Measurements from ENCODE around the gene ZNF155. TPM values are rescaled to one million over a fixed set of nuclear protein-coding genes. Genes with fewer than 3 reads are reported as not detected.

The ZNF155 gene
- total and polyA plus RNA-seq, 2 donors (not counting 3 experiments of a cell fraction or from before 2014, with no cell fraction given) = 2.0 to 5.9 TPM

DNA sequence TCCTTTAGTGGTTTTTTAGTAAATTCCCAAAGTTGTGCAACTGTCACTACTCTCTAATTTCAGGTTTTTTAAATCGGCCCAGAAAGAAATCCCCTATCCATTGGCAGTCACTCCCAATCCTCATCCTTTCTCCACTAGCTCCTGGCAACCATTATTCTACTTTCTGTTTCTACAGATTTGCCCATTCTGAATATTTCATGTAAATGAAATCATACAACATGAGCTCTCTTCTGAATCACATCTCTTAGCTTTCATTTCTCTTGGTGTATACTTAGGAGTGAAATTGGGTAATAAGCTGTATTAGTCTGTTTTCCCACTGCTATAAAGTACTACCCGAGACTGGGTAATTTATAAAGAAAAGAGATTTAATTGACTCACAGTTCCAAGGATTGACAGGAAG is 58.2 kb downstream of the ZNF155 start:
- FAIRE-seq = no peak
- Histone ChIP-seq H3K9ac (replicated peaks; ENCODE audit: extremely low read depth, insufficient read depth, low read length) (no peak overlapping the region), H3K9me1 (replicated peaks; ENCODE audit: control insufficient read depth, extremely low read depth, insufficient read depth, low read length) (no peaks in the 10 kb centered on the region), H2AFZ (ENCODE audit: low read depth, low read length) (no peak overlapping the region), H3K27me3 (ENCODE audit: control insufficient read depth in 2 of 2, insufficient read depth in 2 of 2, low read length in 2 of 2) (peaks cover 0 to 4% of the 10 kb centered on the region in 2 experiments), H3K79me2 (ENCODE audit: control insufficient read depth, insufficient read depth, low read length) (no peaks in the 10 kb centered on the region), H3K27ac (ENCODE audit: insufficient read depth, low read depth, low read length) (no peak overlapping the region), H3K36me3 (ENCODE audit: control insufficient read depth in 2 of 2, extremely low read depth in 1 of 2, insufficient read depth in 2 of 2, low read length in 2 of 2) (no peaks in the 10 kb centered on the region), H4K20me1 (replicated peaks; ENCODE audit: control insufficient read depth, extremely low read depth, insufficient read depth, low read length) (no peaks in the 10 kb centered on the region), H3K4me3 (replicated peaks in 1 of 3; ENCODE audit: insufficient read depth in 1 of 3, low read depth in 1 of 3, low read length in 3 of 3) (no peak overlapping the region), H3K4me1 (ENCODE audit: control insufficient read depth, extremely low read depth, insufficient read depth, low read length) (no peaks in the 10 kb centered on the region), H3K9me3 (replicated peaks; ENCODE audit: control insufficient read depth, insufficient read depth, low read length) (no peaks in the 10 kb centered on the region), H3K4me2 (ENCODE audit: insufficient read depth, low read length) (no peak overlapping the region)
- ChIA-PET CTCF (no interaction called here), POLR2A (no interaction called here)
- dilution Hi-C loops (cut with MboI; ENCODE audit: extremely low pct_ligation_motif_present, low sequenced_read_pairs) (no loop called here), intact Hi-C loops (cut with micrococcal nuclease) (no loop called here)
- DNase-seq (ENCODE audit: low read depth, low spot score) = no peak
- BruUV-seq (replicated peaks) = no TSS peak
- TF ChIP-seq EZH2 (IDR thresholded peaks at IDR 0.05; ENCODE audit: borderline replicate concordance, low read depth, low read length, severe bottlenecking) (no peak), GATA2 (IDR thresholded peaks at IDR 0.05; ENCODE audit: insufficient read depth, insufficient read length, low read depth, low read length) (no peak), POLR2AphosphoS5 (IDR thresholded peaks at IDR 0.05; ENCODE audit: insufficient read depth, low read depth, low read length) (no peak), POLR2A (IDR thresholded peaks at IDR 0.05; ENCODE audit: low read depth, low read length) (no peak), JUN (IDR thresholded peaks at IDR 0.05; ENCODE audit: borderline replicate concordance, insufficient read depth, insufficient read length, low read depth) (no peak), MYC (IDR thresholded peaks at IDR 0.05; ENCODE audit: low read depth, low read length) (no peak), FOS (IDR thresholded peaks at IDR 0.05; ENCODE audit: borderline replicate concordance, insufficient read depth, low read length) (no peak)
- TF ChIP-seq, protein P1, sequence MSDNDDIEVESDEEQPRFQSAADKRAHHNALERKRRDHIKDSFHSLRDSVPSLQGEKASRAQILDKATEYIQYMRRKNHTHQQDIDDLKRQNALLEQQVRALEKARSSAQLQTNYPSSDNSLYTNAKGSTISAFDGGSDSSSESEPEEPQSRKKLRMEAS (IDR thresholded peaks at IDR 0.05; ENCODE audit: insufficient read depth, insufficient read length) = no peak

Small RNA genes lying within 50 kb of the gene (small RNA-seq; reads per million reads assigned to genes)
- gene AC006213.5 (ENCODE audit: insufficient read depth, insufficient read length, low read depth, low replicate concordance) = not detected

Other genes starting within 250 kb of the ZNF155 start
- gene SMG9, start 229.2 kb upstream of the ZNF155 start, total RNA-seq = 45.0 and 53.3 TPM in 2 replicates
- gene SMG9, start 229.2 kb upstream of the ZNF155 start, polyA plus RNA-seq = 25.5 and 26.4 TPM in 2 replicates
- 0.35 TPM in 1 of 2 replicates, not detected in the other for gene KCNN4, start 203.2 kb upstream of the ZNF155 start, total RNA-seq
- 0.27 and 0.29 TPM in 2 replicates for gene KCNN4, start 203.2 kb upstream of the ZNF155 start, polyA plus RNA-seq
- not detected in 2 replicates for gene LYPD5, start 181.7 kb upstream of the ZNF155 start, total RNA-seq
- 0.11 and 0.28 TPM in 2 replicates for gene LYPD5, start 181.7 kb upstream of the ZNF155 start, polyA plus RNA-seq
- 6.0 and 10.7 TPM in 2 replicates for gene ZNF283, start 156.9 kb upstream of the ZNF155 start, total RNA-seq
- gene ZNF283, start 156.9 kb upstream of the ZNF155 start, polyA plus RNA-seq = 1.4 and 1.9 TPM in 2 replicates
- 0.62 and 1.5 TPM in 2 replicates for gene ZNF404, start 100.2 kb upstream of the ZNF155 start, total RNA-seq
- 0.37 and 0.68 TPM in 2 replicates for gene ZNF404, start 100.2 kb upstream of the ZNF155 start, polyA plus RNA-seq
- 10.8 and 11.2 TPM in 2 replicates for gene ZNF45, start 48.9 kb upstream of the ZNF155 start, total RNA-seq
- gene ZNF45, start 48.9 kb upstream of the ZNF155 start, polyA plus RNA-seq = 4.7 and 6.1 TPM in 2 replicates
- gene ZNF221, start 33.0 kb upstream of the ZNF155 start, total RNA-seq = 4.2 and 6.0 TPM in 2 replicates
- 0.45 and 1.4 TPM in 2 replicates for gene ZNF221, start 33.0 kb upstream of the ZNF155 start, polyA plus RNA-seq
- 2.9 TPM in 2 replicates for gene ZNF230, start 18.8 kb downstream of the ZNF155 start, total RNA-seq
- gene ZNF230, start 18.8 kb downstream of the ZNF155 start, polyA plus RNA-seq = 1.4 and 1.5 TPM in 2 replicates
- 4.7 and 5.2 TPM in 2 replicates for gene ZNF222, start 41.2 kb downstream of the ZNF155 start, total RNA-seq
- 0.99 and 2.2 TPM in 2 replicates for gene ZNF222, start 41.2 kb downstream of the ZNF155 start, polyA plus RNA-seq
- 3.4 and 3.7 TPM in 2 replicates for gene ZNF223, start 67.8 kb downstream of the ZNF155 start, total RNA-seq
- 1.2 and 1.6 TPM in 2 replicates for gene ZNF223, start 67.8 kb downstream of the ZNF155 start, polyA plus RNA-seq
- 2.4 and 2.7 TPM in 2 replicates for gene ZNF284, start 88.0 kb downstream of the ZNF155 start, total RNA-seq
- 0.98 and 1.1 TPM in 2 replicates for gene ZNF284, start 88.0 kb downstream of the ZNF155 start, polyA plus RNA-seq
- 19.4 and 21.8 TPM in 2 replicates for gene ZNF224, start 110.2 kb downstream of the ZNF155 start, total RNA-seq
- 6.8 and 8.5 TPM in 2 replicates for gene ZNF224, start 110.2 kb downstream of the ZNF155 start, polyA plus RNA-seq
- gene ZNF225, start 129.2 kb downstream of the ZNF155 start, total RNA-seq = 3.9 and 4.1 TPM in 2 replicates
- gene ZNF225, start 129.2 kb downstream of the ZNF155 start, polyA plus RNA-seq = 0.83 and 0.92 TPM in 2 replicates
- 10.6 and 11.9 TPM in 2 replicates for gene ZNF234, start 157.4 kb downstream of the ZNF155 start, total RNA-seq
- gene ZNF234, start 157.4 kb downstream of the ZNF155 start, polyA plus RNA-seq = 2.1 and 2.5 TPM in 2 replicates
- gene ZNF226, start 180.9 kb downstream of the ZNF155 start, total RNA-seq = 19.7 and 19.8 TPM in 2 replicates
- gene ZNF226, start 180.9 kb downstream of the ZNF155 start, polyA plus RNA-seq = 5.9 and 8.8 TPM in 2 replicates
- gene ZNF227, start 228.3 kb downstream of the ZNF155 start, total RNA-seq = 17.2 and 17.8 TPM in 2 replicates
- 2.8 and 3.4 TPM in 2 replicates for gene ZNF227, start 228.3 kb downstream of the ZNF155 start, polyA plus RNA-seq

All from endothelial cell of umbilical vein (primary cell).